Measurements from ENCODE around the gene ENAH. TPM values are rescaled to one million over a fixed set of nuclear protein-coding genes. Genes with fewer than 3 reads are reported as not detected.

ENAH gene
- total and polyA plus RNA-seq, 2 experiments from 2014 or later: 109 to 184 TPM

DNA sequence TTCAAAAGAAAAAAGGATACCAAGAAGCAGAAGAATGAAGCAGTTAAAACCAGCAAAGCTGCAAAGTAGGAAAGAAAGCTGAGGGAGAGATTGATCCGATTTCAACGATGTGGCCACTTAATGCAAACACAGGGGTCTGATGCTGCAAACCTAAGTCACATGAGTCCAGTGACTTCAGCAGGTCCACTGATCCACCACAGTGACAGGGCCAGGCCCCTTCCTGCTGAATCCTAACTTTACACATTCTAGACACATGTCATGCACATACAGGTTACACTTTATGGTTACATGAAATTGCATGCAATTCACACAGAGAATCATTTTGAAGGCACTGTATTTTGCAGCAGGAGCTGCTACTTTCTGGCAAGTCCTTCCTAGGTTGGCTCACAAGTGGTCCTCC lies 166.1 kb downstream of the ENAH start:
- no peaks in the 10 kb centered on the region for H3K36me3 ChIP-seq (ENCODE audit: insufficient read depth)
- Mint-ChIP-seq H3K9me3 (no peaks in the 10 kb centered on the region), H3K4me3 (no peak overlapping the region), H3K4me1 (peaks cover 22% of the 10 kb centered on the region), H3K27me3 (ENCODE audit: insufficient read depth, low read depth, poor library complexity) (peaks cover 7% of the 10 kb centered on the region), H3K36me3 (ENCODE audit: low read depth) (no peaks in the 10 kb centered on the region; the same call in 2 of the 3 replicates), H3K27ac (0 out of 2 replicates have a peak overlapping the region, but pooled peaks have one; percentile 22)
- H3K27ac ChIP-seq (ENCODE audit: low read depth): no peak overlapping the region
- peaks cover 7% of the 10 kb centered on the region; the same call in 1 of the 2 replicates for H3K4me1 ChIP-seq (ENCODE audit: insufficient read depth)
- ATAC-seq (no peak), DNase-seq (ENCODE audit: low spot score) (no peak)
- no peaks in the 10 kb centered on the region for H3K79me2 ChIP-seq (replicated peaks; ENCODE audit: insufficient read depth)
- H3K27me3 ChIP-seq (ENCODE audit: insufficient read depth): no peaks in the 10 kb centered on the region
- no peak overlapping the region for H3K4me3 ChIP-seq
- peaks cover 1% of the 10 kb centered on the region; the same call in 1 of the 2 replicates for H3F3A ChIP-seq (replicated peaks; ENCODE audit: low read depth)
- H4K20me1 ChIP-seq (replicated peaks; ENCODE audit: insufficient read depth): no peaks in the 10 kb centered on the region
- H2AFZ ChIP-seq: no peak overlapping the region
- no peak for TF ChIP-seq NANOG (IDR thresholded peaks at IDR 0.05; ENCODE audit: borderline replicate concordance)
- TF ChIP-seq CREB1 (CRISPR knock-in tag; IDR thresholded peaks at IDR 0.05; ENCODE audit: low read depth): no peak
- TF ChIP-seq, protein P1, sequence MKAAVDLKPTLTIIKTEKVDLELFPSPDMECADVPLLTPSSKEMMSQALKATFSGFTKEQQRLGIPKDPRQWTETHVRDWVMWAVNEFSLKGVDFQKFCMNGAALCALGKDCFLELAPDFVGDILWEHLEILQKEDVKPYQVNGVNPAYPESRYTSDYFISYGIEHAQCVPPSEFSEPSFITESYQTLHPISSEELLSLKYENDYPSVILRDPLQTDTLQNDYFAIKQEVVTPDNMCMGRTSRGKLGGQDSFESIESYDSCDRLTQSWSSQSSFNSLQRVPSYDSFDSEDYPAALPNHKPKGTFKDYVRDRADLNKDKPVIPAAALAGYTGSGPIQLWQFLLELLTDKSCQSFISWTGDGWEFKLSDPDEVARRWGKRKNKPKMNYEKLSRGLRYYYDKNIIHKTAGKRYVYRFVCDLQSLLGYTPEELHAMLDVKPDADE (IDR thresholded peaks at IDR 0.05): no peak
- TF ChIP-seq, protein P2, sequence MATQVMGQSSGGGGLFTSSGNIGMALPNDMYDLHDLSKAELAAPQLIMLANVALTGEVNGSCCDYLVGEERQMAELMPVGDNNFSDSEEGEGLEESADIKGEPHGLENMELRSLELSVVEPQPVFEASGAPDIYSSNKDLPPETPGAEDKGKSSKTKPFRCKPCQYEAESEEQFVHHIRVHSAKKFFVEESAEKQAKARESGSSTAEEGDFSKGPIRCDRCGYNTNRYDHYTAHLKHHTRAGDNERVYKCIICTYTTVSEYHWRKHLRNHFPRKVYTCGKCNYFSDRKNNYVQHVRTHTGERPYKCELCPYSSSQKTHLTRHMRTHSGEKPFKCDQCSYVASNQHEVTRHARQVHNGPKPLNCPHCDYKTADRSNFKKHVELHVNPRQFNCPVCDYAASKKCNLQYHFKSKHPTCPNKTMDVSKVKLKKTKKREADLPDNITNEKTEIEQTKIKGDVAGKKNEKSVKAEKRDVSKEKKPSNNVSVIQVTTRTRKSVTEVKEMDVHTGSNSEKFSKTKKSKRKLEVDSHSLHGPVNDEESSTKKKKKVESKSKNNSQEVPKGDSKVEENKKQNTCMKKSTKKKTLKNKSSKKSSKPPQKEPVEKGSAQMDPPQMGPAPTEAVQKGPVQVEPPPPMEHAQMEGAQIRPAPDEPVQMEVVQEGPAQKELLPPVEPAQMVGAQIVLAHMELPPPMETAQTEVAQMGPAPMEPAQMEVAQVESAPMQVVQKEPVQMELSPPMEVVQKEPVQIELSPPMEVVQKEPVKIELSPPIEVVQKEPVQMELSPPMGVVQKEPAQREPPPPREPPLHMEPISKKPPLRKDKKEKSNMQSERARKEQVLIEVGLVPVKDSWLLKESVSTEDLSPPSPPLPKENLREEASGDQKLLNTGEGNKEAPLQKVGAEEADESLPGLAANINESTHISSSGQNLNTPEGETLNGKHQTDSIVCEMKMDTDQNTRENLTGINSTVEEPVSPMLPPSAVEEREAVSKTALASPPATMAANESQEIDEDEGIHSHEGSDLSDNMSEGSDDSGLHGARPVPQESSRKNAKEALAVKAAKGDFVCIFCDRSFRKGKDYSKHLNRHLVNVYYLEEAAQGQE (IDR thresholded peaks at IDR 0.05; ENCODE audit: unreplicated experiment): no peak
- TF ChIP-seq EZH2phosphoT487 (IDR thresholded peaks at IDR 0.05; ENCODE audit: unreplicated experiment): no peak
- TF ChIP-seq POLR2AphosphoS5 (IDR thresholded peaks at IDR 0.05; ENCODE audit: low read depth): no peak
- no peak for TF ChIP-seq JUNB (IDR thresholded peaks at IDR 0.05; ENCODE audit: unreplicated experiment)
- TF ChIP-seq, protein P3, sequence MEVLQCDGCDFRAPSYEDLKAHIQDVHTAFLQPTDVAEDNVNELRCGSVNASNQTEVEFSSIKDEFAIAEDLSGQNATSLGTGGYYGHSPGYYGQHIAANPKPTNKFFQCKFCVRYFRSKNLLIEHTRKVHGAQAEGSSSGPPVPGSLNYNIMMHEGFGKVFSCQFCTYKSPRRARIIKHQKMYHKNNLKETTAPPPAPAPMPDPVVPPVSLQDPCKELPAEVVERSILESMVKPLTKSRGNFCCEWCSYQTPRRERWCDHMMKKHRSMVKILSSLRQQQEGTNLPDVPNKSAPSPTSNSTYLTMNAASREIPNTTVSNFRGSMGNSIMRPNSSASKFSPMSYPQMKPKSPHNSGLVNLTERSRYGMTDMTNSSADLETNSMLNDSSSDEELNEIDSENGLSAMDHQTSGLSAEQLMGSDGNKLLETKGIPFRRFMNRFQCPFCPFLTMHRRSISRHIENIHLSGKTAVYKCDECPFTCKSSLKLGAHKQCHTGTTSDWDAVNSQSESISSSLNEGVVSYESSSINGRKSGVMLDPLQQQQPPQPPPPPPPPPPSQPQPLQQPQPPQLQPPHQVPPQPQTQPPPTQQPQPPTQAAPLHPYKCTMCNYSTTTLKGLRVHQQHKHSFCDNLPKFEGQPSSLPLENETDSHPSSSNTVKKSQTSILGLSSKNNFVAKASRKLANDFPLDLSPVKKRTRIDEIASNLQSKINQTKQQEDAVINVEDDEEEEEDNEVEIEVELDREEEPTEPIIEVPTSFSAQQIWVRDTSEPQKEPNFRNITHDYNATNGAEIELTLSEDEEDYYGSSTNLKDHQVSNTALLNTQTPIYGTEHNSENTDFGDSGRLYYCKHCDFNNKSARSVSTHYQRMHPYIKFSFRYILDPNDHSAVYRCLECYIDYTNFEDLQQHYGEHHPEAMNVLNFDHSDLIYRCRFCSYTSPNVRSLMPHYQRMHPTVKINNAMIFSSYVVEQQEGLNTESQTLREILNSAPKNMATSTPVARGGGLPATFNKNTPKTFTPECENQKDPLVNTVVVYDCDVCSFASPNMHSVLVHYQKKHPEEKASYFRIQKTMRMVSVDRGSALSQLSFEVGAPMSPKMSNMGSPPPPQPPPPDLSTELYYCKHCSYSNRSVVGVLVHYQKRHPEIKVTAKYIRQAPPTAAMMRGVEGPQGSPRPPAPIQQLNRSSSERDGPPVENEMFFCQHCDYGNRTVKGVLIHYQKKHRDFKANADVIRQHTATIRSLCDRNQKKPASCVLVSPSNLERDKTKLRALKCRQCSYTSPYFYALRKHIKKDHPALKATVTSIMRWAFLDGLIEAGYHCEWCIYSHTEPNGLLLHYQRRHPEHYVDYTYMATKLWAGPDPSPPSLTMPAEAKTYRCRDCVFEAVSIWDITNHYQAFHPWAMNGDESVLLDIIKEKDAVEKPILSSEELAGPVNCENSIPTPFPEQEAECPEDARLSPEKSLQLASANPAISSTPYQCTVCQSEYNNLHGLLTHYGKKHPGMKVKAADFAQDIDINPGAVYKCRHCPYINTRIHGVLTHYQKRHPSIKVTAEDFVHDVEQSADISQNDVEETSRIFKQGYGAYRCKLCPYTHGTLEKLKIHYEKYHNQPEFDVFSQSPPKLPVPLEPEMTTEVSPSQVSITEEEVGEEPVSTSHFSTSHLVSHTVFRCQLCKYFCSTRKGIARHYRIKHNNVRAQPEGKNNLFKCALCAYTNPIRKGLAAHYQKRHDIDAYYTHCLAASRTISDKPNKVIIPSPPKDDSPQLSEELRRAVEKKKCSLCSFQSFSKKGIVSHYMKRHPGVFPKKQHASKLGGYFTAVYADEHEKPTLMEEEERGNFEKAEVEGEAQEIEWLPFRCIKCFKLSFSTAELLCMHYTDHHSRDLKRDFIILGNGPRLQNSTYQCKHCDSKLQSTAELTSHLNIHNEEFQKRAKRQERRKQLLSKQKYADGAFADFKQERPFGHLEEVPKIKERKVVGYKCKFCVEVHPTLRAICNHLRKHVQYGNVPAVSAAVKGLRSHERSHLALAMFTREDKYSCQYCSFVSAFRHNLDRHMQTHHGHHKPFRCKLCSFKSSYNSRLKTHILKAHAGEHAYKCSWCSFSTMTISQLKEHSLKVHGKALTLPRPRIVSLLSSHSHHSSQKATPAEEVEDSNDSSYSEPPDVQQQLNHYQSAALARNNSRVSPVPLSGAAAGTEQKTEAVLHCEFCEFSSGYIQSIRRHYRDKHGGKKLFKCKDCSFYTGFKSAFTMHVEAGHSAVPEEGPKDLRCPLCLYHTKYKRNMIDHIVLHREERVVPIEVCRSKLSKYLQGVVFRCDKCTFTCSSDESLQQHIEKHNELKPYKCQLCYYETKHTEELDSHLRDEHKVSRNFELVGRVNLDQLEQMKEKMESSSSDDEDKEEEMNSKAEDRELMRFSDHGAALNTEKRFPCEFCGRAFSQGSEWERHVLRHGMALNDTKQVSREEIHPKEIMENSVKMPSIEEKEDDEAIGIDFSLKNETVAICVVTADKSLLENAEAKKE (CRISPR knock-in tag; IDR thresholded peaks at IDR 0.05): no peak
- TF ChIP-seq STAT1 (IDR thresholded peaks at IDR 0.05; ENCODE audit: unreplicated experiment): no peak
- TF ChIP-seq ZNF331 (CRISPR knock-in tag; IDR thresholded peaks at IDR 0.05; ENCODE audit: low read depth): no peak
- no peak for TF ChIP-seq ZNF114 (CRISPR knock-in tag; IDR thresholded peaks at IDR 0.05)
- TF ChIP-seq EZH2 (IDR thresholded peaks at IDR 0.05; ENCODE audit: low read depth, unreplicated experiment): no peak
- TF ChIP-seq, protein P4, sequence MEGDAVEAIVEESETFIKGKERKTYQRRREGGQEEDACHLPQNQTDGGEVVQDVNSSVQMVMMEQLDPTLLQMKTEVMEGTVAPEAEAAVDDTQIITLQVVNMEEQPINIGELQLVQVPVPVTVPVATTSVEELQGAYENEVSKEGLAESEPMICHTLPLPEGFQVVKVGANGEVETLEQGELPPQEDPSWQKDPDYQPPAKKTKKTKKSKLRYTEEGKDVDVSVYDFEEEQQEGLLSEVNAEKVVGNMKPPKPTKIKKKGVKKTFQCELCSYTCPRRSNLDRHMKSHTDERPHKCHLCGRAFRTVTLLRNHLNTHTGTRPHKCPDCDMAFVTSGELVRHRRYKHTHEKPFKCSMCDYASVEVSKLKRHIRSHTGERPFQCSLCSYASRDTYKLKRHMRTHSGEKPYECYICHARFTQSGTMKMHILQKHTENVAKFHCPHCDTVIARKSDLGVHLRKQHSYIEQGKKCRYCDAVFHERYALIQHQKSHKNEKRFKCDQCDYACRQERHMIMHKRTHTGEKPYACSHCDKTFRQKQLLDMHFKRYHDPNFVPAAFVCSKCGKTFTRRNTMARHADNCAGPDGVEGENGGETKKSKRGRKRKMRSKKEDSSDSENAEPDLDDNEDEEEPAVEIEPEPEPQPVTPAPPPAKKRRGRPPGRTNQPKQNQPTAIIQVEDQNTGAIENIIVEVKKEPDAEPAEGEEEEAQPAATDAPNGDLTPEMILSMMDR (conservative IDR thresholded peaks at IDR 0.05; ENCODE audit: low read depth in 2 of 2): no peak
- no peak overlapping the region for H3K4me2 ChIP-seq
- H3K9me2 ChIP-seq (ENCODE audit: insufficient read depth): no peaks in the 10 kb centered on the region
